ENCODE measurements around the gene NOS1AP. TPM values are rescaled to one million over a fixed set of nuclear protein-coding genes. Genes with fewer than 3 reads are reported as not detected.

Gene NOS1AP
- total RNA-seq, 4 donors from 2014 or later: 0.99 to 9.0 (median 4.0) TPM

- 58% methylated on average over 3 of the region's 3 CpGs for WGBS
- H3K4me1 ChIP-seq: peaks cover 0 to 17% (median 2%) of the 10 kb centered on the region in 4 donors
- no peak overlapping the region for H3K27ac ChIP-seq (replicated peaks in 1 of 4)
- TF ChIP-seq POLR2A (IDR thresholded peaks at IDR 0.05; ENCODE audit: low read depth) (no peak), POLR2AphosphoS5 (IDR thresholded peaks at IDR 0.05) (no peak), CTCF (IDR thresholded peaks at IDR 0.05) (no peak)
- no peak overlapping the region for H3K4me3 ChIP-seq
- no peak for DNase-seq (ENCODE audit: extremely low spot score)
- no peaks in the 10 kb centered on the region for H3K27me3 ChIP-seq
- intact Hi-C loops (cut with DNase I): no loop called here
- H3K36me3 ChIP-seq: no peaks in the 10 kb centered on the region
- no peaks in the 10 kb centered on the region for H3K9me3 ChIP-seq
Measured at GRCh38 chr1:162284206-162284955, 214.9 kb downstream of the NOS1AP start.

- DNase-seq (ENCODE audit: extremely low spot score): no peak
- Histone ChIP-seq H3K36me3 (no peaks in the 10 kb centered on the region), H3K27ac (replicated peaks in 1 of 4) (no peak overlapping the region), H3K27me3 (no peaks in the 10 kb centered on the region), H3K4me1 (peaks cover 0 to 14% (median 2%) of the 10 kb centered on the region in 4 donors), H3K9me3 (no peaks in the 10 kb centered on the region), H3K4me3 (no peak overlapping the region)
- TF ChIP-seq EP300 (IDR thresholded peaks at IDR 0.05): no peak
- no peak for TF ChIP-seq POLR2AphosphoS5 (IDR thresholded peaks at IDR 0.05)
- no peak for TF ChIP-seq POLR2A (IDR thresholded peaks at IDR 0.05; ENCODE audit: low read depth)
- no peak for TF ChIP-seq CTCF (IDR thresholded peaks at IDR 0.05)
- intact Hi-C loops (cut with DNase I): no loop called here
- 57% methylated on average over 5 of the region's 5 CpGs for WGBS
Measured at GRCh38 chr1:162285149-162285561, 215.7 kb downstream of the NOS1AP start.

GRCh38 chr1:162291000-162291399 is 221.5 kb downstream of the NOS1AP start:
- Histone ChIP-seq H3K9me3 (no peaks in the 10 kb centered on the region), H3K4me1 (peaks cover 0 to 12% (median 6%) of the 10 kb centered on the region in 4 donors), H3K4me3 (no peak overlapping the region), H3K36me3 (no peaks in the 10 kb centered on the region), H3K27me3 (no peaks in the 10 kb centered on the region), H3K27ac (replicated peaks in 1 of 4) (no peak overlapping the region)
- no peak for DNase-seq (ENCODE audit: extremely low spot score)
- intact Hi-C loops (cut with DNase I): no loop called here
- WGBS: 74% methylated on average over 1 of the region's 1 CpG
- no peak for TF ChIP-seq POLR2A (IDR thresholded peaks at IDR 0.05; ENCODE audit: low read depth)
- TF ChIP-seq CTCF (IDR thresholded peaks at IDR 0.05): no peak
- TF ChIP-seq EP300 (IDR thresholded peaks at IDR 0.05): no peak
- TF ChIP-seq POLR2AphosphoS5 (IDR thresholded peaks at IDR 0.05): no peak

- no peak overlapping the region for H3K27ac ChIP-seq (replicated peaks in 1 of 4)
- H3K4me1 ChIP-seq: peaks cover 0 to 12% (median 6%) of the 10 kb centered on the region in 4 donors
- H3K4me3 ChIP-seq: no peak overlapping the region
- no peak for DNase-seq (ENCODE audit: extremely low spot score)
- 62% methylated on average over 2 of the region's 2 CpGs for WGBS
- intact Hi-C loops (cut with DNase I): no loop called here
- H3K27me3 ChIP-seq: no peaks in the 10 kb centered on the region
- no peak for TF ChIP-seq EP300 (IDR thresholded peaks at IDR 0.05)
- TF ChIP-seq POLR2AphosphoS5 (IDR thresholded peaks at IDR 0.05): no peak
- no peak for TF ChIP-seq CTCF (IDR thresholded peaks at IDR 0.05)
- TF ChIP-seq POLR2A (IDR thresholded peaks at IDR 0.05; ENCODE audit: low read depth): no peak
- H3K36me3 ChIP-seq: no peaks in the 10 kb centered on the region
- no peaks in the 10 kb centered on the region for H3K9me3 ChIP-seq
Measured at GRCh38 chr1:162292422-162292849, 222.9 kb downstream of the NOS1AP start.

All from esophagus muscularis mucosa (tissue), 4 donors.